ENCODE measurements around the gene ATAD5. TPM values are rescaled to one million over a fixed set of nuclear protein-coding genes. Genes with fewer than 3 reads are reported as not detected.

Gene ATAD5
- total and polyA plus RNA-seq, 2 of the 4 experiments (the other 2 are of a cell fraction): 1.0 to 1.3 TPM

GRCh38 chr17:30920683-30921543 is 89.1 kb downstream of the ATAD5 start:
- Histone ChIP-seq H2BK5ac (ENCODE audit: low read depth, low read length, poor library complexity, severe bottlenecking) (peak overlapping the region; percentile 83), H3K9me3 (ENCODE audit: control insufficient read depth, insufficient read depth, low read length) (no peaks in the 10 kb centered on the region), H4K20me1 (ENCODE audit: insufficient read depth, low read length) (no peaks in the 10 kb centered on the region), H4K91ac (ENCODE audit: insufficient read depth, low read depth, low read length) (peak overlapping the region; percentile 91), H3K4me3 (ENCODE audit: insufficient read depth, low read depth, low read length) (no peak overlapping the region), H3K27ac (ENCODE audit: insufficient read depth, low read length) (no peak overlapping the region; the same call in 1 of the 2 replicates), H3K4me1 (ENCODE audit: control insufficient read depth, insufficient read depth, low read length) (peaks cover 5% of the 10 kb centered on the region), H3K18ac (ENCODE audit: low read depth, low read length) (peak overlapping the region; percentile 10; the same call in 1 of the 2 replicates), H2AK5ac (ENCODE audit: low read depth, low read length) (peak overlapping the region; percentile 85; the same call in 1 of the 2 replicates), H3K36me3 (ENCODE audit: control insufficient read depth, insufficient read depth, low read length) (no peaks in the 10 kb centered on the region), H2BK20ac (ENCODE audit: low read depth, low read length) (peak overlapping the region; percentile 85), H2AK9ac (replicated peaks; ENCODE audit: low read depth, low read length, poor library complexity) (peak overlapping the region; percentile 58), H3K4ac (ENCODE audit: low read depth, low read length) (peak overlapping the region; percentile 83), H3K27me3 (ENCODE audit: control insufficient read depth, insufficient read depth, low read length) (peaks cover 13% of the 10 kb centered on the region), H3K14ac (replicated peaks; ENCODE audit: low read depth, low read length) (peak overlapping the region; percentile 62), H2BK15ac (ENCODE audit: low read depth, low read length) (peak overlapping the region; percentile 73; the same call in 2 of the 3 replicates), H3K23ac (ENCODE audit: low read depth, low read length) (peak overlapping the region; percentile 60; the same call in 1 of the 2 replicates), H3K9ac (ENCODE audit: low read depth, low read length) (no peak overlapping the region), H3K4me2 (ENCODE audit: low read depth, low read length) (no peak overlapping the region), H3K9me1 (ENCODE audit: insufficient read depth, low read length) (peaks cover 6% of the 10 kb centered on the region), H4K8ac (ENCODE audit: low read depth in 2 of 2, low read length in 2 of 2) (peak overlapping the region; percentile 40 to 88), H2BK120ac (ENCODE audit: low read depth, low read length) (peak overlapping the region; percentile 87), H3K56ac (ENCODE audit: extremely low read depth, insufficient read depth, low read length) (no peak overlapping the region), H2AFZ (replicated peaks; ENCODE audit: low read length, poor library complexity) (peak overlapping the region; percentile 95), H4K5ac (ENCODE audit: low read depth, low read length) (peak overlapping the region; percentile 14; the same call in 1 of the 2 replicates), H3K79me1 (ENCODE audit: low read depth in 1 of 2, low read length in 2 of 2) (0 out of 4 replicates have a peak, but pooled peaks cover 0 to 5% of the 10 kb centered on the region in 2 experiments)
- dilution Hi-C loops (cut with HindIII; ENCODE audit: low sequenced_read_pairs, unreplicated experiment): no loop called here
- peak; percentile 37 for DNase-seq
- ChIA-PET POLR2A (ENCODE audit: unreplicated experiment) (interaction anchor here (0.5 kb wide), 1 partner anchor 283 kb away, joined by 3 read pairs; no protein-coding TSS in a partner anchor), CTCF (interaction anchor here (1.4 kb wide), 1 partner anchor 9 kb away, joined by 3 read pairs; no protein-coding TSS in a partner anchor)
- TF ChIP-seq FOS (IDR thresholded peaks at IDR 0.05; ENCODE audit: low read depth, low read length): no peak
- no peak for TF ChIP-seq SMC3 (IDR thresholded peaks at IDR 0.05; ENCODE audit: low read depth, low read length)
- no peak for TF ChIP-seq RCOR1 (IDR thresholded peaks at IDR 0.05; ENCODE audit: insufficient replicate concordance, low read length)
- no peak for TF ChIP-seq RAD21 (IDR thresholded peaks at IDR 0.05; ENCODE audit: low read length)
- TF ChIP-seq BHLHE40 (IDR thresholded peaks at IDR 0.05; ENCODE audit: low read depth, low read length): no peak
- TF ChIP-seq CHD1 (IDR thresholded peaks at IDR 0.05; ENCODE audit: low read depth, low read length): no peak
- no peak for TF ChIP-seq USF2 (IDR thresholded peaks at IDR 0.05; ENCODE audit: low read depth, low read length)
- no peak for TF ChIP-seq POLR2A (IDR thresholded peaks at IDR 0.05; ENCODE audit: low read depth, low read length)
- no TSS peak for BruUV-seq (replicated peaks)
- no peak for ATAC-seq (ENCODE audit: low read depth)
- in situ Hi-C loops (cut with MboI; ENCODE audit: low sequenced_read_pairs): no loop called here
- WGBS, 2 experiments (ENCODE audit: extremely low coverage in 2 of 2, insufficient read length in 1 of 2): 100% methylated on average over 1 of the region's 11 CpGs; no CpG with 5 or more reads in 1 of the 2 experiments
- intact Hi-C loops (cut with micrococcal nuclease): no loop called here
